H1 (cell line): Measurements from ENCODE around the gene OR9A2. TPM values are rescaled to one million over a fixed set of nuclear protein-coding genes. Genes with fewer than 3 reads are reported as not detected.

Source experiments
- CTCF ChIA-PET: fragments of 300-600 bp; sonication (Branson Sonifier 250); formaldehyde crosslinking; loops from one replicate; lab custom pipeline; 2021; ENCODE audit not compliant: partially characterized antibody; lab: Charles Lee
- POLR2A ChIA-PET: fragments of 300-600 bp; sonication (Branson Sonifier 250); formaldehyde crosslinking; loops from one replicate; lab custom pipeline; 2021; ENCODE audit warnings: inconsistent platforms; ENCODE audit not compliant: partially characterized antibody; lab: Charles Lee
- DNase-seq, 2 experiments: peaks; one replicate each; pipeline versions ENCODE4 v3.0.0 to v3.0.0-alpha.2; 2010 to 2022; ENCODE audit warnings: low spot score in 2 of 2, low read depth in 1 of 2, mixed read lengths in 1 of 2
- FAIRE-seq: peaks from 2 replicates; lab custom pipeline; 2011; peaks lifted over from hg19 to GRCh38; lab: Jason Lieb, UNC
- H2AFZ ChIP-seq: 2 replicates; pipeline ENCODE4 v1.8.1; 2012; ENCODE audit warnings: low read length, inconsistent platforms
- H2AK5ac ChIP-seq: 2 replicates; pipeline ENCODE4 v1.6.1; 2013; ENCODE audit warnings: low read depth, low read length
- H2BK120ac ChIP-seq: replicated peaks from 2 replicates; pipeline ENCODE3; 2013; ENCODE audit warnings: low read depth, low read length, inconsistent platforms
- H2BK12ac ChIP-seq: 2 replicates; pipeline ENCODE4 v1.6.1; 2013; ENCODE audit warnings: low read depth, low read length
- H2BK15ac ChIP-seq: 2 replicates; pipeline ENCODE4 v1.6.1; 2013; ENCODE audit warnings: low read length
- H2BK20ac ChIP-seq: 2 replicates; pipeline ENCODE4 v1.6.1; 2013; ENCODE audit warnings: low read length
- H2BK5ac ChIP-seq: 2 replicates; pipeline ENCODE4 v1.6.1; 2013; ENCODE audit warnings: low read depth, low read length
- H3K14ac ChIP-seq: 2 replicates; pipeline ENCODE4 v1.6.1; 2013; ENCODE audit warnings: inconsistent platforms; ENCODE audit not compliant: insufficient read length
- H3K18ac ChIP-seq: 2 replicates; pipeline ENCODE4 v1.6.1; 2013; ENCODE audit warnings: low read length; ENCODE audit errors: extremely low read depth
- H3K23ac ChIP-seq: 2 replicates; pipeline ENCODE4 v1.6.1; 2013; ENCODE audit warnings: inconsistent platforms; ENCODE audit not compliant: insufficient read length
- H3K23me2 ChIP-seq: 2 replicates; pipeline ENCODE4 v1.6.1; 2013; ENCODE audit warnings: low read depth, low read length
- H3K27ac ChIP-seq: 2 replicates; pipeline ENCODE4 v1.6.1; 2011; ENCODE audit warnings: low read depth, low read length, inconsistent platforms
- H3K27me3 ChIP-seq, 4 experiments: replicated peaks in 1 of 4; 1 replicate in 1 of 4; 2 replicates in 3 of 4; pipeline versions ENCODE4 v1.6.1 to v1.8.1; 2011 to 2013; ENCODE audit warnings: low read length in 3 of 4, mild to moderate bottlenecking in 3 of 4, inconsistent platforms in 2 of 4, mixed read lengths in 2 of 4, moderate library complexity in 1 of 4; ENCODE audit not compliant: control insufficient read depth in 3 of 4, insufficient read depth in 3 of 4; ENCODE audit errors: extremely low read depth in 1 of 4
- H3K36me3 ChIP-seq, 4 experiments: 2 replicates each; pipeline versions ENCODE4 v1.6.1 to v1.8.1; 2011 to 2013; ENCODE audit warnings: mild to moderate bottlenecking in 4 of 4, low read length in 3 of 4, moderate library complexity in 2 of 4, control low read depth in 1 of 4, inconsistent platforms in 1 of 4; ENCODE audit not compliant: insufficient read depth in 4 of 4, control insufficient read depth in 2 of 4
- H3K4ac ChIP-seq: replicated peaks from 2 replicates; pipeline ENCODE3; 2013; ENCODE audit warnings: low read length, low read depth, mixed read lengths, inconsistent platforms; ENCODE audit not compliant: insufficient read length
- H3K4me1 ChIP-seq, 4 experiments: replicated peaks in 1 of 4; 1 replicate in 1 of 4; 2 replicates in 3 of 4; pipeline versions ENCODE4 v1.6.1 to v1.8.1; 2011 to 2013; ENCODE audit warnings: low read length in 3 of 4, inconsistent platforms in 2 of 4, mixed read lengths in 1 of 4; ENCODE audit not compliant: insufficient read depth in 4 of 4, control insufficient read depth in 3 of 4
- H3K4me2 ChIP-seq, 2 experiments: 2 replicates each; pipeline versions ENCODE4 v1.6.1 to v1.8.1; 2011 to 2013; ENCODE audit warnings: low read depth in 2 of 2, low read length in 2 of 2, control low read depth in 1 of 2, inconsistent platforms in 1 of 2, mild to moderate bottlenecking in 1 of 2; ENCODE audit not compliant: insufficient read depth in 1 of 2
- H3K4me3 ChIP-seq, 4 experiments: fragments of 200-600, 300-600 bp in 1 of 4; sonication (generic), shearing (Covaris generic), sonication (Bioruptor Twin) in 1 of 4; 2 replicates each; pipeline versions ENCODE4 v1.5.1 to v1.8.1; 2011 to 2016; ENCODE audit warnings: low read length in 4 of 4, low read depth in 3 of 4, control low read depth in 2 of 4, inconsistent platforms in 2 of 4, mild to moderate bottlenecking in 2 of 4, mixed read lengths in 1 of 4, moderate library complexity in 1 of 4; ENCODE audit not compliant: insufficient read depth in 2 of 4; ENCODE audit errors: extremely low read depth in 1 of 4
- H3K56ac ChIP-seq: replicated peaks from 2 replicates; pipeline ENCODE3; 2013; ENCODE audit warnings: low read depth, mild to moderate bottlenecking, mixed read lengths, low read length, inconsistent platforms; ENCODE audit not compliant: insufficient read length
- H3K79me1 ChIP-seq: 2 replicates; pipeline ENCODE4 v1.6.1; 2013; ENCODE audit warnings: low read depth, low read length, control low read depth
- H3K79me2 ChIP-seq, 2 experiments: 2 replicates each; pipeline versions ENCODE4 v1.6.1 to v1.8.1; 2012 to 2013; ENCODE audit warnings: low read length in 2 of 2, mild to moderate bottlenecking in 2 of 2, inconsistent platforms in 1 of 2; ENCODE audit not compliant: insufficient read depth in 2 of 2, control insufficient read depth in 1 of 2
- H3K9ac ChIP-seq, 4 experiments: replicated peaks in 1 of 4; 1 replicate in 1 of 4; 2 replicates in 3 of 4; pipeline versions ENCODE4 v1.6.1 to v1.8.1; 2011 to 2013; ENCODE audit warnings: low read depth in 3 of 4, low read length in 3 of 4, control low read depth in 2 of 4, mild to moderate bottlenecking in 2 of 4, moderate library complexity in 2 of 4, inconsistent platforms in 1 of 4; ENCODE audit errors: extremely low read depth in 1 of 4
- H3K9me3 ChIP-seq, 2 experiments: 2 replicates each; pipeline versions ENCODE4 v1.6.1 to v1.8.1; 2012 to 2013; ENCODE audit warnings: mild to moderate bottlenecking in 2 of 2, moderate library complexity in 2 of 2, control low read depth in 1 of 2, inconsistent platforms in 1 of 2, low read depth in 1 of 2, low read length in 1 of 2, mixed read lengths in 1 of 2; ENCODE audit not compliant: insufficient read depth in 2 of 2
- H4K20me1 ChIP-seq, 2 experiments: replicated peaks in 1 of 2; 2 replicates each; pipeline versions ENCODE3 to v1.8.1; 2011 to 2013; ENCODE audit warnings: inconsistent platforms in 2 of 2, low read length in 2 of 2, mild to moderate bottlenecking in 1 of 2; ENCODE audit not compliant: insufficient read depth in 2 of 2, control insufficient read depth in 1 of 2
- H4K5ac ChIP-seq: 2 replicates; pipeline ENCODE4 v1.6.1; 2013; ENCODE audit warnings: low read length, low read depth, mixed read lengths, inconsistent platforms; ENCODE audit not compliant: insufficient read length
- H4K8ac ChIP-seq: 2 replicates; pipeline ENCODE4 v1.8.0; 2013; ENCODE audit warnings: mild to moderate bottlenecking, moderate library complexity, low read length, inconsistent platforms; ENCODE audit not compliant: insufficient read depth; ENCODE audit errors: extremely low read depth
- H4K91ac ChIP-seq: replicated peaks from 2 replicates; pipeline ENCODE3; 2013; ENCODE audit warnings: low read length, mixed read lengths, inconsistent platforms; ENCODE audit not compliant: insufficient read length
- ZNF274 ChIP-seq: IDR thresholded peaks from 2 replicates; pipeline ENCODE4 v1.7.0; 2012; ENCODE audit warnings: low read length, borderline replicate concordance; ENCODE audit errors: extremely low read depth
- WGBS, 2 experiments: shearing (Covaris generic) in 1 of 2; methylation state at CpG; one replicate each; pipeline versions ENCODE4 v1.1.6 to v1.1.7; 2013 to 2015; ENCODE audit warnings: low lambda C conversion rate in 2 of 2, mixed read lengths in 2 of 2, inconsistent platforms in 1 of 2, low coverage in 1 of 2, missing lambda C conversion rate in 1 of 2; ENCODE audit not compliant: insufficient replicate concordance in 2 of 2, insufficient coverage in 1 of 2, insufficient read length in 1 of 2; ENCODE audit errors: extremely low coverage in 1 of 2, missing lambda C conversion rate in 1 of 2; 5-methylcytosine and 5-hydroxymethylcytosine counted together
- polyA plus RNA-seq, 7 experiments: library from polyadenylated mRNA; depleted of rRNA in 3 of 7; stranded (reverse) in 5 of 7; unstranded in 2 of 7; fragments of >200 nt in 5 of 7; fragments of 200-250 nt in 2 of 7; gene quantifications; 1 replicate in 5 of 7; 2 replicates in 1 of 7; 4 replicates in 1 of 7; pipeline versions ENCODE4 v1.2.1 to v1.2.3, GENCODE V29; 2011 to 2013; ENCODE audit warnings: missing spikeins in 2 of 7, mixed read lengths in 2 of 7
- total RNA-seq: library from RNA; stranded (reverse); fragmentation: NEBNext Ultra II Directional; extraction: Animal tissue kit (Norgen Biotek cat#: 25700); gene quantifications from 2 replicates; pipeline ENCODE4 v1.2.1, GENCODE V29; 2021

OR9A2 gene
- total and polyA plus RNA-seq, 2 of the 8 experiments (the other 6 are each of a cell fraction or from before 2014, with no cell fraction given) = not detected

- H3K36me3 ChIP-seq = no peaks in the 10 kb centered on the region
- no peaks in the 10 kb centered on the region for H3K27me3 ChIP-seq
- no peak overlapping the region for H3K18ac ChIP-seq
- no peak overlapping the region for H2BK5ac ChIP-seq
- no peak overlapping the region for H4K91ac ChIP-seq
- H2BK15ac ChIP-seq = no peak overlapping the region
- H3K4me2 ChIP-seq = no peak overlapping the region
- peaks cover 0 to 3% (median 0%) of the 10 kb centered on the region in 4 experiments; a peak in 1 of 7 replicates for H3K4me1 ChIP-seq
- no peak overlapping the region for H4K5ac ChIP-seq
- no peak overlapping the region for H3K14ac ChIP-seq
- H4K8ac ChIP-seq = no peak overlapping the region
- no peak overlapping the region for H3K56ac ChIP-seq
- H3K79me2 ChIP-seq = no peaks in the 10 kb centered on the region
- no peaks in the 10 kb centered on the region for H3K79me1 ChIP-seq
- no peak overlapping the region for H3K4me3 ChIP-seq
- H4K20me1 ChIP-seq = no peaks in the 10 kb centered on the region
- H3K9me3 ChIP-seq = no peaks in the 10 kb centered on the region
- FAIRE-seq (no peak), DNase-seq (no peak)
- 93% methylated on average over 1 of the region's 1 CpG; no CpG with 5 or more reads in 1 of the 2 experiments for WGBS, 2 experiments
- no peak overlapping the region for H2AK5ac ChIP-seq
- no peak overlapping the region for H2BK12ac ChIP-seq
- H3K9ac ChIP-seq = no peak overlapping the region
- no peak overlapping the region for H2AFZ ChIP-seq
- no peak overlapping the region for H3K23ac ChIP-seq
- POLR2A ChIA-PET = interaction anchor here (0.6 kb wide), 1 partner anchor 361 kb away, joined by 3 read pairs; no protein-coding TSS in a partner anchor
- no peak overlapping the region for H3K27ac ChIP-seq
- H3K23me2 ChIP-seq = no peaks in the 10 kb centered on the region
- no peak overlapping the region for H2BK20ac ChIP-seq
- H2BK120ac ChIP-seq = no peak overlapping the region
- H3K4ac ChIP-seq = no peak overlapping the region
- TF ChIP-seq ZNF274 = no peak
- CTCF ChIA-PET = interaction anchor here (1.6 to 19.0 kb wide), 3 partner anchors 11 to 206 kb away, joined by 5 to 480 read pairs (median 24); partner anchors contain the start of gene TAS2R40
These were observed 13.5 kb downstream of the OR9A2 start for GRCh38 chr7:143013473-143013872.
